PFSK-1 (cell line): Measurements from ENCODE around the gene IGSF9B.

Experiments used
- POLR2AphosphoS5 ChIP-seq: IDR thresholded peaks from 2 replicates; pipeline ENCODE4 v1.6.1; 2012; ENCODE audit warnings: low read depth, mild to moderate bottlenecking, control low read depth, low read length, moderate library complexity
- TAF1 ChIP-seq: IDR thresholded peaks from 2 replicates; pipeline ENCODE4 v1.6.1; 2012; ENCODE audit warnings: low read length, control low read depth, borderline replicate concordance; ENCODE audit not compliant: insufficient read depth

- no peak for TF ChIP-seq POLR2AphosphoS5
- no peak for TF ChIP-seq TAF1
Measured at GRCh38 chr11:133934096-133934495, 22.7 kb downstream of the IGSF9B start.
